ENCODE results near the gene PFDN2. TPM values are rescaled to one million over a fixed set of nuclear protein-coding genes. Genes with fewer than 3 reads are reported as not detected.

The PFDN2 gene
- total and polyA plus RNA-seq, 2 of the 8 experiments (the other 6 are each of a cell fraction or from before 2014, with no cell fraction given) = 66.2 to 71.2 TPM

- Histone ChIP-seq H3K9ac (replicated peaks in 1 of 4; ENCODE audit: extremely low read depth in 1 of 4, low read depth in 3 of 4, low read length in 3 of 4) (peak overlapping the region in 3 of 4 experiments; percentile 83 to 87 (median 86); a peak in 5 of 7 replicates), H3K23me2 (ENCODE audit: low read depth, low read length) (peaks cover 12% of the 10 kb centered on the region), H3K18ac (ENCODE audit: extremely low read depth, low read length) (no peak overlapping the region), H3K56ac (replicated peaks; ENCODE audit: insufficient read length, low read depth, low read length) (no peak overlapping the region), H3K79me2 (ENCODE audit: control insufficient read depth in 1 of 2, insufficient read depth in 2 of 2, low read length in 2 of 2) (peaks cover 0 to 41% of the 10 kb centered on the region in 2 experiments; a peak in 2 of 4 replicates), H2BK12ac (ENCODE audit: low read depth, low read length) (0 out of 2 replicates have a peak overlapping the region, but pooled peaks have one; percentile 53), H4K8ac (ENCODE audit: extremely low read depth, insufficient read depth, low read length) (no peak overlapping the region), H3K4ac (replicated peaks; ENCODE audit: insufficient read length, low read depth, low read length) (no peak overlapping the region), H2BK5ac (ENCODE audit: low read depth, low read length) (no peak overlapping the region), H2AK5ac (ENCODE audit: low read depth, low read length) (no peak overlapping the region), H3K27ac (ENCODE audit: low read depth, low read length) (no peak overlapping the region), H3K23ac (ENCODE audit: insufficient read length) (no peak overlapping the region), H4K5ac (ENCODE audit: insufficient read length, low read depth, low read length) (no peak overlapping the region), H4K20me1 (replicated peaks in 1 of 2; ENCODE audit: control insufficient read depth in 1 of 2, insufficient read depth in 2 of 2, low read length in 2 of 2) (peaks cover 0 to 13% of the 10 kb centered on the region in 2 experiments), H4K91ac (replicated peaks; ENCODE audit: insufficient read length, low read length) (peak overlapping the region; percentile 13), H3K36me3 (ENCODE audit: control insufficient read depth in 2 of 4, insufficient read depth in 4 of 4, low read length in 3 of 4) (peaks cover 15 to 45% (median 32%) of the 10 kb centered on the region in 4 experiments), H2AFZ (ENCODE audit: low read length) (no peak overlapping the region), H3K27me3 (replicated peaks in 1 of 4; ENCODE audit: control insufficient read depth in 3 of 4, extremely low read depth in 1 of 4, insufficient read depth in 3 of 4, low read length in 3 of 4) (no peaks in the 10 kb centered on the region), H3K79me1 (ENCODE audit: low read depth, low read length) (peaks cover 13% of the 10 kb centered on the region), H3K4me1 (replicated peaks in 1 of 4; ENCODE audit: control insufficient read depth in 3 of 4, insufficient read depth in 4 of 4, low read length in 3 of 4) (peaks cover 4 to 10% (median 5%) of the 10 kb centered on the region in 4 experiments; a peak in 6 of 7 replicates), H3K4me2 (ENCODE audit: insufficient read depth in 1 of 2, low read depth in 2 of 2, low read length in 2 of 2) (peak overlapping the region; percentile 77 to 100), H3K9me3 (ENCODE audit: insufficient read depth in 2 of 2, low read depth in 1 of 2, low read length in 1 of 2) (no peaks in the 10 kb centered on the region), H2BK15ac (ENCODE audit: low read length) (peak overlapping the region; percentile 25; the same call in 1 of the 2 replicates), H2BK20ac (ENCODE audit: low read length) (no peak overlapping the region), H2BK120ac (replicated peaks; ENCODE audit: low read depth, low read length) (no peak overlapping the region), H3K14ac (ENCODE audit: insufficient read length) (no peak overlapping the region), H3K4me3 (ENCODE audit: extremely low read depth in 1 of 4, insufficient read depth in 2 of 4, low read depth in 3 of 4, low read length in 4 of 4) (peak overlapping the region; percentile 84 to 99 (median 93); a peak in 7 of 8 replicates)
- 79% methylated on average over 10 of the region's 10 CpGs; no CpG with 5 or more reads in 1 of the 2 experiments for WGBS, 2 experiments (ENCODE audit: extremely low coverage in 1 of 2, insufficient coverage in 1 of 2, insufficient read length in 1 of 2, insufficient replicate concordance in 2 of 2, low coverage in 1 of 2, low lambda C conversion rate in 2 of 2, missing lambda C conversion rate in 1 of 2)
- DNase-seq (ENCODE audit: low read depth in 1 of 2, low spot score in 2 of 2) = peak in 1 of 2 experiments; percentile 47
- ChIA-PET CTCF (ENCODE audit: partially characterized antibody) (interaction anchor here (0.6 to 1.0 kb wide), 8 partner anchors 8 to 183 kb away, joined by 3 to 4 read pairs (median 3); partner anchors contain the start of genes KLHDC9 and PPOX), POLR2A (ENCODE audit: partially characterized antibody) (no interaction called here)
- no peak for FAIRE-seq
- no peak for TF ChIP-seq HDAC6 (IDR thresholded peaks at IDR 0.05; ENCODE audit: low read depth, low read length)
- TF ChIP-seq TEAD4 (IDR thresholded peaks at IDR 0.05; ENCODE audit: low read depth, low read length) = peak; percentile 64; the same call in 1 of the 2 replicates
- no peak for TF ChIP-seq E2F6 (IDR thresholded peaks at IDR 0.05)
- TF ChIP-seq SP4 (IDR thresholded peaks at IDR 0.05; ENCODE audit: low read length) = no peak
- TF ChIP-seq NRF1 (IDR thresholded peaks at IDR 0.05; ENCODE audit: low read depth, low read length) = no peak
- no peak for TF ChIP-seq TAF7 (optimal IDR thresholded peaks at IDR 0.05; ENCODE audit: borderline replicate concordance, low read depth, low read length)
- TF ChIP-seq SP2 (IDR thresholded peaks at IDR 0.05; ENCODE audit: low read length) = no peak
- TF ChIP-seq RAD21 (IDR thresholded peaks at IDR 0.05 in 1 of 2, conservative IDR thresholded peaks at IDR 0.05 in 1 of 2; ENCODE audit: low read depth in 2 of 2, low read length in 2 of 2) = peak; percentile 23 to 43
Observed at GRCh38 chr1:161119092-161119903, 1.5 kb upstream of the PFDN2 start.

Measured in H1 (cell line).